ENCODE results near the gene PAWR.

GRCh38 chr12:79707830-79708229 lies 17.1 kb upstream of the PAWR start:
- TF ChIP-seq ZFX (IDR thresholded peaks at IDR 0.05) (no peak), CTCF (IDR thresholded peaks at IDR 0.05 in 2 of 3, conservative IDR thresholded peaks at IDR 0.05 in 1 of 3; ENCODE audit: borderline replicate concordance in 1 of 3, insufficient read depth in 1 of 3, low read depth in 2 of 3, low read length in 2 of 3) (no peak), ZNF274 (IDR thresholded peaks at IDR 0.05; ENCODE audit: low read depth, low read length) (no peak), POLR2A (IDR thresholded peaks at IDR 0.05; ENCODE audit: borderline replicate concordance, extremely low read depth, insufficient read depth, insufficient read length) (no peak), CEBPB (IDR thresholded peaks at IDR 0.05; ENCODE audit: low read depth) (no peak)
- TF ChIP-seq, protein P1, sequence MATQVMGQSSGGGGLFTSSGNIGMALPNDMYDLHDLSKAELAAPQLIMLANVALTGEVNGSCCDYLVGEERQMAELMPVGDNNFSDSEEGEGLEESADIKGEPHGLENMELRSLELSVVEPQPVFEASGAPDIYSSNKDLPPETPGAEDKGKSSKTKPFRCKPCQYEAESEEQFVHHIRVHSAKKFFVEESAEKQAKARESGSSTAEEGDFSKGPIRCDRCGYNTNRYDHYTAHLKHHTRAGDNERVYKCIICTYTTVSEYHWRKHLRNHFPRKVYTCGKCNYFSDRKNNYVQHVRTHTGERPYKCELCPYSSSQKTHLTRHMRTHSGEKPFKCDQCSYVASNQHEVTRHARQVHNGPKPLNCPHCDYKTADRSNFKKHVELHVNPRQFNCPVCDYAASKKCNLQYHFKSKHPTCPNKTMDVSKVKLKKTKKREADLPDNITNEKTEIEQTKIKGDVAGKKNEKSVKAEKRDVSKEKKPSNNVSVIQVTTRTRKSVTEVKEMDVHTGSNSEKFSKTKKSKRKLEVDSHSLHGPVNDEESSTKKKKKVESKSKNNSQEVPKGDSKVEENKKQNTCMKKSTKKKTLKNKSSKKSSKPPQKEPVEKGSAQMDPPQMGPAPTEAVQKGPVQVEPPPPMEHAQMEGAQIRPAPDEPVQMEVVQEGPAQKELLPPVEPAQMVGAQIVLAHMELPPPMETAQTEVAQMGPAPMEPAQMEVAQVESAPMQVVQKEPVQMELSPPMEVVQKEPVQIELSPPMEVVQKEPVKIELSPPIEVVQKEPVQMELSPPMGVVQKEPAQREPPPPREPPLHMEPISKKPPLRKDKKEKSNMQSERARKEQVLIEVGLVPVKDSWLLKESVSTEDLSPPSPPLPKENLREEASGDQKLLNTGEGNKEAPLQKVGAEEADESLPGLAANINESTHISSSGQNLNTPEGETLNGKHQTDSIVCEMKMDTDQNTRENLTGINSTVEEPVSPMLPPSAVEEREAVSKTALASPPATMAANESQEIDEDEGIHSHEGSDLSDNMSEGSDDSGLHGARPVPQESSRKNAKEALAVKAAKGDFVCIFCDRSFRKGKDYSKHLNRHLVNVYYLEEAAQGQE (IDR thresholded peaks at IDR 0.05; ENCODE audit: low read depth) = no peak
